ENCODE results near the gene PPP2R5E. TPM values are rescaled to one million over a fixed set of nuclear protein-coding genes. Genes with fewer than 3 reads are reported as not detected.
"Not testable (repeated sequence)": the region's sequence is repeated elsewhere in the genome, so short reads cannot be mapped to it uniquely, and the experiment has no call there.

PPP2R5E gene
- polyA plus RNA-seq, 3 donors, result 8.9 to 26.3 (median 15.1) TPM

DNA sequence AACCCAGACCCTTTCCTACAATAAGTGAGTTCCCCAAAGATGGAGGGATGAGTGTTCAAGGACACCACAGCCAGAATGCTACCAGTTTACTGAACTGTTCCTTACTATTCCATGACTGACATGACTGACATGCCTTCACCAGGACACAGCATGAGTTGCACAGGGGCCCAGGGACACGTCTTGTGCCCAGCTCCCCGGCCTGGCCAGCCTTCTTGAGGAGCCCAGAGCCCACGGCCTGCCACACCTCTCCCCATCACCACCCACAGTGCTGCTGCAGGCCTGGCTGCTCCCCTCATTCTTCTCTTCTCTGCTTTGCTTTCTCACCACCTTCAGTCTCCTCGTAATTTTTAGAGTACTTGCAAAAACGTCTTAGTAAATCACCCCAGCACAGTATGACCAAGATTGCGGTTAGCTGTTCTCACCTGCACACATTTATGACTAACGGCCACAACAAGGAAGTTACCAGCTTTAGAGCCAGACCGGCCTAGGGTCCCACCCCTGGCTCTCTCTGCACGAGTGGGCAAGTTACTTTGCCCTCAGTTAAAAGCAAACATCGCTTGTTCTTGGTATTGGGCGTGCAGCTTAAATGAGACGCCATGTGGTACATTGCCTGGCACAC lies 18.5 kb downstream of the PPP2R5E start:
- no peak for DNase-seq
- TF ChIP-seq, protein P1, sequence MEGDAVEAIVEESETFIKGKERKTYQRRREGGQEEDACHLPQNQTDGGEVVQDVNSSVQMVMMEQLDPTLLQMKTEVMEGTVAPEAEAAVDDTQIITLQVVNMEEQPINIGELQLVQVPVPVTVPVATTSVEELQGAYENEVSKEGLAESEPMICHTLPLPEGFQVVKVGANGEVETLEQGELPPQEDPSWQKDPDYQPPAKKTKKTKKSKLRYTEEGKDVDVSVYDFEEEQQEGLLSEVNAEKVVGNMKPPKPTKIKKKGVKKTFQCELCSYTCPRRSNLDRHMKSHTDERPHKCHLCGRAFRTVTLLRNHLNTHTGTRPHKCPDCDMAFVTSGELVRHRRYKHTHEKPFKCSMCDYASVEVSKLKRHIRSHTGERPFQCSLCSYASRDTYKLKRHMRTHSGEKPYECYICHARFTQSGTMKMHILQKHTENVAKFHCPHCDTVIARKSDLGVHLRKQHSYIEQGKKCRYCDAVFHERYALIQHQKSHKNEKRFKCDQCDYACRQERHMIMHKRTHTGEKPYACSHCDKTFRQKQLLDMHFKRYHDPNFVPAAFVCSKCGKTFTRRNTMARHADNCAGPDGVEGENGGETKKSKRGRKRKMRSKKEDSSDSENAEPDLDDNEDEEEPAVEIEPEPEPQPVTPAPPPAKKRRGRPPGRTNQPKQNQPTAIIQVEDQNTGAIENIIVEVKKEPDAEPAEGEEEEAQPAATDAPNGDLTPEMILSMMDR (IDR thresholded peaks at IDR 0.05), result no peak
- H2AFZ ChIP-seq (ENCODE audit: insufficient read depth, low read depth, low read length, poor library complexity, severe bottlenecking), result no peak overlapping the region
- H3K4me3 Mint-ChIP-seq, result no peak overlapping the region
- peaks cover 3% of the 10 kb centered on the region for H3K4me1 Mint-ChIP-seq
- 89% methylated on average over 10 of the region's 12 CpGs for WGBS (ENCODE audit: insufficient coverage)
- no peaks in the 10 kb centered on the region for H3K4me1 ChIP-seq (ENCODE audit: control insufficient read depth in 1 of 2, insufficient read depth in 2 of 2, low read length in 2 of 2)
- H3K27ac ChIP-seq (ENCODE audit: low read depth in 1 of 2, low read length in 2 of 2), result no peak overlapping the region
- no peaks in the 10 kb centered on the region for H3K27me3 ChIP-seq (ENCODE audit: control insufficient read depth in 2 of 2, insufficient read depth in 2 of 2, low read length in 2 of 2)
- H3K9me3 Mint-ChIP-seq, result peaks cover 2 to 14% (median 6%) of the 10 kb centered on the region in 7 donors
- H4K20me1 ChIP-seq (ENCODE audit: insufficient read depth, low read length), result peaks cover 47% of the 10 kb centered on the region
- peak overlapping the region in 2 of 7 donors; percentile 22 for H3K27ac Mint-ChIP-seq
- peaks cover 35 to 58% of the 10 kb centered on the region in 2 donors for H3K36me3 Mint-ChIP-seq
- H3K79me2 ChIP-seq (ENCODE audit: insufficient read depth, low read length), result peaks cover 52% of the 10 kb centered on the region
- H3K27me3 Mint-ChIP-seq (ENCODE audit: low read depth in 3 of 3), result no peaks in the 10 kb centered on the region
- no peak overlapping the region for H3K4me3 ChIP-seq (replicated peaks in 1 of 3; ENCODE audit: low read depth in 2 of 3, low read length in 3 of 3)
- no peak overlapping the region for H3K9ac ChIP-seq (ENCODE audit: insufficient read depth, low read length, poor library complexity, severe bottlenecking)
- intact Hi-C loops (cut with micrococcal nuclease), result no loop called here
- H3K36me3 ChIP-seq (replicated peaks in 1 of 2; ENCODE audit: control insufficient read depth in 1 of 2, insufficient read depth in 2 of 2, low read length in 2 of 2), result peaks cover 15 to 55% of the 10 kb centered on the region in 2 donors
- no peaks in the 10 kb centered on the region for H3K9me3 ChIP-seq (replicated peaks in 1 of 2; ENCODE audit: control insufficient read depth in 1 of 2, insufficient read depth in 1 of 2, low read length in 2 of 2)
- H3K4me2 ChIP-seq (replicated peaks; ENCODE audit: extremely low read depth, low read length, poor library complexity, severe bottlenecking), result no peak overlapping the region

DNA sequence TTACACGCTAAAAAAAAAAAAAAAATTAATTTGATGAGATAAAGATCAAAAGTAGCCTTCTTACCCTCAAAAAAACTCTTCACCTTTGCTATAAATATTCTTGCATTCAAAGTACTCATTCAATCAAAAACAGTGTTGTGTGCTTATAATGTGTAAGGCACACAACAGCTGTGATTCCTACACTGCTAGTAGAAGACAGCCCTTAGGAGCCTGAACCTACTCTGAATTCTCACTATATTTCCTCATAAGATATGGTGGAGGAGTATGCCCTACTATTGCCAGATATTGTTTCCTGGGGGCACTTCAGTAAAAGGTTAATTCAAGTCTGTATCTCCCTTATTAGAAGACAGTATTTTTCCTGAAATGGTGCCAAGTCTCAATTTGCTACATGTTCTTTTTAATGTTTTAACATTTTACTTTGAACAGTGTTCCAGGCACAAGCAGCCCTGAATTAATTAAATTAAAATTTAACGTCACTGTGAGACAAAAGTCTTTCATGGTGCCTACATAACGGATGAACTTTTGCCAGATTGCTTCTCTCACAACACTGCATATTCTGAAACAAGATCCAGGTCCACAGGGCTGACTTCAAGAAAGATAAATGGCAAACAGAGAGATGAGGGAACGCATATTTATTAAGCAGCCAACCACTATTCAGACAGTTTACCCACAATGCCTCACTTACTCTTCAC lies 19.3 kb downstream of the PPP2R5E start:
- Mint-ChIP-seq H3K36me3 (peaks cover 35 to 59% of the 10 kb centered on the region in 2 donors), H3K9me3 (peaks cover 2 to 14% (median 6%) of the 10 kb centered on the region in 7 donors), H3K4me1 (peaks cover 3% of the 10 kb centered on the region), H3K4me3 (no peak overlapping the region), H3K27me3 (ENCODE audit: low read depth in 3 of 3) (no peaks in the 10 kb centered on the region), H3K27ac (no peak overlapping the region)
- 100% methylated on average over 2 of the region's 4 CpGs for WGBS (ENCODE audit: insufficient coverage)
- TF ChIP-seq, protein P1 (IDR thresholded peaks at IDR 0.05), result no peak
- Histone ChIP-seq H3K4me2 (replicated peaks; ENCODE audit: extremely low read depth, low read length, poor library complexity, severe bottlenecking) (no peak overlapping the region), H3K36me3 (replicated peaks in 1 of 2; ENCODE audit: control insufficient read depth in 1 of 2, insufficient read depth in 2 of 2, low read length in 2 of 2) (peaks cover 13 to 47% of the 10 kb centered on the region in 2 donors), H3K9me3 (replicated peaks in 1 of 2; ENCODE audit: control insufficient read depth in 1 of 2, insufficient read depth in 1 of 2, low read length in 2 of 2) (no peaks in the 10 kb centered on the region), H3K27ac (ENCODE audit: low read depth in 1 of 2, low read length in 2 of 2) (no peak overlapping the region), H3K27me3 (ENCODE audit: control insufficient read depth in 2 of 2, insufficient read depth in 2 of 2, low read length in 2 of 2) (no peaks in the 10 kb centered on the region), H2AFZ (ENCODE audit: insufficient read depth, low read depth, low read length, poor library complexity, severe bottlenecking) (no peak overlapping the region), H3K9ac (ENCODE audit: insufficient read depth, low read length, poor library complexity, severe bottlenecking) (no peak overlapping the region), H3K4me1 (ENCODE audit: control insufficient read depth in 1 of 2, insufficient read depth in 2 of 2, low read length in 2 of 2) (no peaks in the 10 kb centered on the region), H3K4me3 (replicated peaks in 1 of 3; ENCODE audit: low read depth in 2 of 3, low read length in 3 of 3) (no peak overlapping the region), H3K79me2 (ENCODE audit: insufficient read depth, low read length) (peaks cover 51% of the 10 kb centered on the region), H4K20me1 (ENCODE audit: insufficient read depth, low read length) (peaks cover 40% of the 10 kb centered on the region)
- intact Hi-C loops (cut with micrococcal nuclease), result no loop called here
- DNase-seq, result no peak

DNA sequence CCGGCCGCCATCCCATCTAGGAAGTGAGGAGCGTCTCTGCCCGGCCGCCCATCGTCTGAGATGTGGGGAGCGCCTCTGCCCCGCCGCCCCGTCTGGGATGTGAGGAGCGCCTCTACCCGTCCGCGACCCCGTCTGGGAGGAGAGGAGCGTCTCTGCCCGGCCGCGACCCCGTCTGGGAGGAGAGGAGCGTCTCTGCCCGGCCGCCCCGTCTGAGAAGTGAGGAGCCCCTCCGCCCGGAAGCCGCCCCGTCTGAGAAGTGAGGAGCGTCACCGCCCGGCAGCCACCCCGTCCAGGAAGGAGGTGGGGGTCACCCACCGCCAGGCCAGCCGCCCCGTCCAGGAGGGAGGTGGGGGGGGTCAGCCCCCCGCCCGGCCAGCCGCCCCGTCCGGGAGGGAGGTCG lies 20.7 kb downstream of the PPP2R5E start:
- H3K36me3 ChIP-seq (replicated peaks in 1 of 2; ENCODE audit: control insufficient read depth in 1 of 2, insufficient read depth in 2 of 2, low read length in 2 of 2), result peaks cover 13 to 44% of the 10 kb centered on the region in 2 donors
- H3K9ac ChIP-seq (ENCODE audit: insufficient read depth, low read length, poor library complexity, severe bottlenecking); H3K4me3 Mint-ChIP-seq; H2AFZ ChIP-seq (ENCODE audit: insufficient read depth, low read depth, low read length, poor library complexity, severe bottlenecking); DNase-seq; H3K27me3 ChIP-seq (ENCODE audit: control insufficient read depth in 2 of 2, insufficient read depth in 2 of 2, low read length in 2 of 2); H3K9me3 ChIP-seq (replicated peaks in 1 of 2; ENCODE audit: control insufficient read depth in 1 of 2, insufficient read depth in 1 of 2, low read length in 2 of 2); H3K27me3 Mint-ChIP-seq (ENCODE audit: low read depth in 3 of 3); H3K4me2 ChIP-seq (replicated peaks; ENCODE audit: extremely low read depth, low read length, poor library complexity, severe bottlenecking); H3K4me1 ChIP-seq (ENCODE audit: control insufficient read depth in 1 of 2, insufficient read depth in 2 of 2, low read length in 2 of 2); H3K27ac ChIP-seq (ENCODE audit: low read depth in 1 of 2, low read length in 2 of 2); H3K4me3 ChIP-seq (replicated peaks in 1 of 3; ENCODE audit: low read depth in 2 of 3, low read length in 3 of 3); H3K4me1 Mint-ChIP-seq; intact Hi-C loops (cut with micrococcal nuclease): not testable (repeated sequence)
- H3K79me2 ChIP-seq (ENCODE audit: insufficient read depth, low read length), result peaks cover 41% of the 10 kb centered on the region
- no CpG with 5 or more reads among the region's 41 CpGs for WGBS (ENCODE audit: insufficient coverage)
- peaks cover 35 to 62% of the 10 kb centered on the region in 2 donors for H3K36me3 Mint-ChIP-seq
- H3K9me3 Mint-ChIP-seq, result peaks cover 2 to 14% (median 6%) of the 10 kb centered on the region in 7 donors
- peak overlapping the region in 1 of 7 donors; percentile 16 for H3K27ac Mint-ChIP-seq
- H4K20me1 ChIP-seq (ENCODE audit: insufficient read depth, low read length), result peaks cover 40% of the 10 kb centered on the region
